Hepatocyte (in vitro differentiated cells): ENCODE measurements around the gene CALML3. TPM values are rescaled to one million over a fixed set of nuclear protein-coding genes. Genes with fewer than 3 reads are reported as not detected.

Source experiments
- DNase-seq: peaks from one replicate; pipeline ENCODE4 v3.0.0-alpha.2; 2016; ENCODE audit warnings: low spot score
- H2AFZ ChIP-seq: fragments of 200-600 bp; sonication (generic); 2 replicates; pipeline ENCODE4 v1.6.0; 2016; ENCODE audit warnings: antibody characterized with exemption, mild to moderate bottlenecking
- H3K27ac ChIP-seq: fragments of 200-600 bp; sonication (generic); 2 replicates; pipeline ENCODE4 v1.5.1; 2016; ENCODE audit warnings: mild to moderate bottlenecking
- H3K27me3 ChIP-seq: fragments of 200-600 bp; sonication (generic); 2 replicates; pipeline ENCODE4 v1.6.1; 2016
- H3K36me3 ChIP-seq: fragments of 200-600 bp; sonication (generic); replicated peaks from 2 replicates; pipeline ENCODE4 v1.5.1; 2016; ENCODE audit warnings: low read depth; ENCODE audit not compliant: insufficient read depth
- H3K4me1 ChIP-seq: fragments of 200-600 bp; sonication (generic); 2 replicates; pipeline ENCODE4 v1.5.1; 2016; ENCODE audit warnings: mild to moderate bottlenecking, moderate library complexity; ENCODE audit not compliant: insufficient read depth
- H3K4me2 ChIP-seq: fragments of 200-600 bp; sonication (generic); 2 replicates; pipeline ENCODE4 v1.6.0; 2016
- H3K4me3 ChIP-seq: fragments of 200-600 bp; sonication (generic); 2 replicates; pipeline ENCODE4 v1.5.1; 2016; ENCODE audit warnings: mild to moderate bottlenecking
- H3K79me2 ChIP-seq: fragments of 200-600 bp; sonication (generic); 2 replicates; pipeline ENCODE4 v1.6.0; 2017; ENCODE audit warnings: mild to moderate bottlenecking
- H3K9me2 ChIP-seq: fragments of 200-600 bp; sonication (generic); replicated peaks from 2 replicates; pipeline ENCODE4 v1.6.0; 2017; ENCODE audit warnings: mild to moderate bottlenecking; ENCODE audit not compliant: insufficient read depth
- H3K9me3 ChIP-seq: fragments of 200-600 bp; sonication (generic); 2 replicates; pipeline ENCODE4 v1.5.1; 2016; ENCODE audit warnings: low read depth, mild to moderate bottlenecking
- H4K20me1 ChIP-seq: fragments of 200-600 bp; sonication (generic); 2 replicates; pipeline ENCODE4 v1.6.0; 2016; ENCODE audit warnings: mild to moderate bottlenecking; ENCODE audit not compliant: insufficient read depth, poor library complexity, severe bottlenecking
- EZH2 ChIP-seq: fragments of 200-600 bp; sonication (generic); IDR thresholded peaks from 2 replicates; pipeline ENCODE4 v1.6.1; 2016; ENCODE audit warnings: antibody characterized with exemption, mild to moderate bottlenecking, borderline replicate concordance
- EZH2phosphoT487 ChIP-seq: fragments of 200-600 bp; sonication (generic); IDR thresholded peaks from one replicate; pipeline ENCODE4 v1.6.1; 2018; ENCODE audit warnings: antibody characterized with exemption, mild to moderate bottlenecking, low read depth, moderate library complexity; ENCODE audit not compliant: unreplicated experiment, severe bottlenecking
- WGBS: methylation state at CpG from one replicate; pipeline ENCODE4 v1.1.6; 2016; ENCODE audit warnings: low lambda C conversion rate; ENCODE audit errors: missing lambda C conversion rate; 5-methylcytosine and 5-hydroxymethylcytosine counted together
- polyA plus RNA-seq: library from polyadenylated mRNA; unstranded; fragments of >200 nt; fragmentation: Nextera tagmentation; extraction: Ambion mirVana; gene quantifications from 2 replicates; pipeline ENCODE4 v1.2.1, GENCODE V29; 2016
- total RNA-seq: library from RNA; depleted of rRNA; stranded (reverse); fragments of >200 nt; gene quantifications from 2 replicates; pipeline ENCODE4 v1.2.3, GENCODE V29; 2014
- TF ChIP-seq, protein P1 (sequence below): fragments of 200-600 bp; sonication (generic); IDR thresholded peaks from 2 replicates; pipeline ENCODE4 v1.5.1; 2016; ENCODE audit warnings: antibody characterized with exemption, mild to moderate bottlenecking; ENCODE audit not compliant: poor library complexity

The CALML3 gene
- total and polyA plus RNA-seq, 2 experiments from 2014 or later = not detected

DNA sequence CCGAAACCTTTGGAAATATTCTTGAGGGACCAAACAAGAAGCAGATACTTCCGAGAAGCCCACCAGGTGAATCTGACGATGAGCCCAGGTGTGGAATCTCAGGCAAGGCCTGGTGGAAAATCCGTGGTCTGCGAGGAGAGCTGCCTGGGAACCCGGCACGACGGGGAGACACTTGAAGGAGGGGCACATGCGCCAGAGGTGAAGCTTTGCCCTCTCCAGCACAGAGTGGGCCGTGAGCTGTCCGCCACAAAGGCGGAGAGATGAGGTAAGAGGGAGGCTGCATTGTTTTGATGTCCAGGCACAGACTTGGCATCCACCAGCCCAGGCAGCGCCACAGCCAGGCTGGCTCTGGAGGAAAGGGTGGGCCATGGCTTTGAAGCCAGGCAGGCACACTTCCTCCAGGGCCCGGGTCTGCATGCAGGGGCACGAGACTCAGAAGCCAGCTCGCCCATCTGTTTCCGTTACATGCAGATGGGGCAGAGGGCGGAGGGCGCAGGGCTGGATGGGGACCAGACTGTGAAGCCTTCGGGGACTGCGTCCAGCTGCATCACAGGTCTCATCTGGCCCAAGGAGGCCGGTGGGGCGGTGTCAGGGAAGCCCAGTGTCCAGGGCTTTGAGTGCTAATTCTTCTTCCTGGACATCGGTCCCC, 45.4 kb downstream of the CALML3 start:
- H3K79me2 ChIP-seq = no peaks in the 10 kb centered on the region
- 90% methylated on average over 24 of the region's 24 CpGs for WGBS
- no peaks in the 10 kb centered on the region for H3K36me3 ChIP-seq
- H2AFZ ChIP-seq = no peak overlapping the region
- no peak for DNase-seq
- H3K27me3 ChIP-seq = no peaks in the 10 kb centered on the region
- no peaks in the 10 kb centered on the region for H4K20me1 ChIP-seq
- peaks cover 19% of the 10 kb centered on the region for H3K4me1 ChIP-seq
- H3K9me2 ChIP-seq = no peaks in the 10 kb centered on the region
- no peak overlapping the region for H3K4me2 ChIP-seq
- H3K9me3 ChIP-seq = no peaks in the 10 kb centered on the region
- no peak overlapping the region for H3K27ac ChIP-seq
- H3K4me3 ChIP-seq = no peak overlapping the region
- TF ChIP-seq, protein P1, sequence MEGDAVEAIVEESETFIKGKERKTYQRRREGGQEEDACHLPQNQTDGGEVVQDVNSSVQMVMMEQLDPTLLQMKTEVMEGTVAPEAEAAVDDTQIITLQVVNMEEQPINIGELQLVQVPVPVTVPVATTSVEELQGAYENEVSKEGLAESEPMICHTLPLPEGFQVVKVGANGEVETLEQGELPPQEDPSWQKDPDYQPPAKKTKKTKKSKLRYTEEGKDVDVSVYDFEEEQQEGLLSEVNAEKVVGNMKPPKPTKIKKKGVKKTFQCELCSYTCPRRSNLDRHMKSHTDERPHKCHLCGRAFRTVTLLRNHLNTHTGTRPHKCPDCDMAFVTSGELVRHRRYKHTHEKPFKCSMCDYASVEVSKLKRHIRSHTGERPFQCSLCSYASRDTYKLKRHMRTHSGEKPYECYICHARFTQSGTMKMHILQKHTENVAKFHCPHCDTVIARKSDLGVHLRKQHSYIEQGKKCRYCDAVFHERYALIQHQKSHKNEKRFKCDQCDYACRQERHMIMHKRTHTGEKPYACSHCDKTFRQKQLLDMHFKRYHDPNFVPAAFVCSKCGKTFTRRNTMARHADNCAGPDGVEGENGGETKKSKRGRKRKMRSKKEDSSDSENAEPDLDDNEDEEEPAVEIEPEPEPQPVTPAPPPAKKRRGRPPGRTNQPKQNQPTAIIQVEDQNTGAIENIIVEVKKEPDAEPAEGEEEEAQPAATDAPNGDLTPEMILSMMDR = no peak
- no peak for TF ChIP-seq EZH2phosphoT487
- no peak for TF ChIP-seq EZH2

DNA sequence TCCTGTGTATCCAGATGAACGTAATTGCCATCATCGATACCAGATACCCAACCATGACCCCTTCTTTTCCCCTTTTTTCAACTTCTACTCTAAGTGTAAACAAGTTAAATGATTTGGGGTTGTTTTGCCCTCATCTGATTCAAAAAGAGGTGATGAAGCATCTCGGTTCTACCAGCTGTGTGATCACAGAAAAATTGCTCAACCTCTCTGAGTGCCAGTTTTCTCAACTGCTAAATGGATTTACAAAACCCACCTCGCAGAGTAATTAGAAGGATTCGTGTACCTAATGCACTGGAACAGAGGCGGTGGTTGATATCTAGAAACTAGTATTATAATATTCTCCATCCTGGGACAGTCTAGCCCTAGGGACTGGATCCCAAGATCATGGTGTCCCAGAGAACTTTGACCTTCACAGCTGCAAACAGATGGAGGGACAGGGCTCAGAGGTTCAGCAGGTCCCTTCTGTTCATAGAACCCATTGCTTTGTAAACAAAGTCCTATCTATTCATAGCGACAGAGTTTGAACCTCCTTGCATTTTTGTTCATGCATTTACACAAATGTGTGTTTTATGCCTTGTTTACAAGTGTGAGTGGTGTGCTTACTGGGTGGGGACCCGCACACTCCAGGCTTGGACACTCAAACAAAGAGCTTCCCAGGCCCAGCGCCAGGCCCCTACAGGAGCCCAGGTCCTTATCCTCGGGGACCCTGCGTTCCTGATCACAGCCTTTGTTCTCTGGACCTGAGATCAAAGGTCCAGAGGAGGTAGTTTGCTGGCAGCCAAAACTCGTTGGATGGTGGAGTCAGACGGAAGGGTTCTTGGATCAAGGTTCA, 46.4 kb downstream of the CALML3 start:
- no peaks in the 10 kb centered on the region for H3K9me3 ChIP-seq
- H4K20me1 ChIP-seq = no peaks in the 10 kb centered on the region
- H3K79me2 ChIP-seq = no peaks in the 10 kb centered on the region
- H2AFZ ChIP-seq = no peak overlapping the region
- H3K4me1 ChIP-seq = peaks cover 22% of the 10 kb centered on the region
- no peak overlapping the region for H3K27ac ChIP-seq
- no peaks in the 10 kb centered on the region for H3K36me3 ChIP-seq
- 77% methylated on average over 13 of the region's 13 CpGs for WGBS
- no peak overlapping the region for H3K4me3 ChIP-seq
- H3K4me2 ChIP-seq = no peak overlapping the region
- TF ChIP-seq EZH2phosphoT487 (no peak), EZH2 (no peak)
- TF ChIP-seq, protein P1 = no peak
- DNase-seq = no peak
- H3K27me3 ChIP-seq = no peaks in the 10 kb centered on the region
- no peaks in the 10 kb centered on the region for H3K9me2 ChIP-seq

DNA sequence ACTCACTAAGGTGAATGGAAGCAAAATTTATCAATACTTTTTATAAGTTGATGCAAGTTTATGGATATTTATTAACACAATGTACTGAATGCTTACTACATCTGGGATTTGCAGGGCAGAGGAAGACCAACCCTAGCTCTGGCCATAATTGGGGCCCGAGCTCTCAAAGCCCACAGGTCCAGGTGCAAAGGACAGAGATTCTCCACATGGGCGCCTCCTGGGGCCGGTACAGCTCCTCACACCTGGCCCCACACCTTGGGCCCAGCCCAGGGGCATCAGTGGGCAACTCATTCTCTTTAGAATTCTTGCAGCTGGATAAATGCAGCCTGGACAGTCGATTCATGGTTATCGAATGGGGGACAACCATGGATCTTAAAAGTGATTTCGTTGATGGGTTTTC, 47.1 kb downstream of the CALML3 start:
- peaks cover 29% of the 10 kb centered on the region for H3K4me1 ChIP-seq
- no peaks in the 10 kb centered on the region for H3K36me3 ChIP-seq
- no peak overlapping the region for H3K4me2 ChIP-seq
- H3K9me2 ChIP-seq = no peaks in the 10 kb centered on the region
- no peak for DNase-seq
- no peaks in the 10 kb centered on the region for H4K20me1 ChIP-seq
- WGBS = 96% methylated on average over 6 of the region's 6 CpGs
- TF ChIP-seq, protein P1 = no peak
- TF ChIP-seq EZH2phosphoT487 (no peak), EZH2 (no peak)
- H3K27ac ChIP-seq = no peak overlapping the region
- H3K27me3 ChIP-seq = no peaks in the 10 kb centered on the region
- H3K4me3 ChIP-seq = no peak overlapping the region
- H2AFZ ChIP-seq = no peak overlapping the region
- H3K9me3 ChIP-seq = no peaks in the 10 kb centered on the region
- H3K79me2 ChIP-seq = no peaks in the 10 kb centered on the region
